Measurements from ENCODE around the gene BCL2L1. TPM values are rescaled to one million over a fixed set of nuclear protein-coding genes. Genes with fewer than 3 reads are reported as not detected.

Gene BCL2L1
- polyA plus RNA-seq, 1 donor from 2014 or later: 125 TPM

- Histone ChIP-seq H3K9me2 (ENCODE audit: insufficient read depth, low read length) (no peaks in the 10 kb centered on the region), H3K9me3 (ENCODE audit: low read length) (no peaks in the 10 kb centered on the region), H3K27me3 (ENCODE audit: insufficient read depth, low read depth, low read length) (no peaks in the 10 kb centered on the region), H3K4me2 (ENCODE audit: low read length) (peak within 1 kb of the TSS; percentile 85), H4K20me1 (ENCODE audit: insufficient read depth) (no peaks in the 10 kb centered on the region), H3K4me3 (ENCODE audit: low read length) (peak within 1 kb of the TSS; percentile 69), H2AFZ (ENCODE audit: low read depth, low read length) (peak within 1 kb of the TSS; percentile 92), H3K79me2 (replicated peaks; ENCODE audit: insufficient read depth, low read length) (peaks cover 37% of the 10 kb centered on the region), H3K27ac (ENCODE audit: low read length) (peak within 1 kb of the TSS; percentile 62), H3K9ac (ENCODE audit: low read length) (peak within 1 kb of the TSS; percentile 64), H3F3A (ENCODE audit: insufficient read depth, low read length, poor library complexity, severe bottlenecking) (no peaks in the 10 kb centered on the region), H3K36me3 (ENCODE audit: insufficient read depth, low read length) (no peaks in the 10 kb centered on the region)
- TF ChIP-seq POLR2AphosphoS5 (IDR thresholded peaks at IDR 0.05) (peak; percentile 93), RAD21 (conservative IDR thresholded peaks at IDR 0.05) (peak; percentile 32), REST (IDR thresholded peaks at IDR 0.05; ENCODE audit: borderline replicate concordance) (peak; percentile 76), TAF1 (IDR thresholded peaks at IDR 0.05; ENCODE audit: low read depth) (peak; percentile 87), EZH2 (IDR thresholded peaks at IDR 0.05; ENCODE audit: borderline replicate concordance, insufficient read depth, low read length, poor library complexity, severe bottlenecking) (no peak), CTCF (IDR thresholded peaks at IDR 0.05; ENCODE audit: poor library complexity, severe bottlenecking) (peak; percentile 57), MXI1 (conservative IDR thresholded peaks at IDR 0.05; ENCODE audit: poor library complexity, severe bottlenecking) (peak; percentile 99), EP300 (conservative IDR thresholded peaks at IDR 0.05; ENCODE audit: poor library complexity, severe bottlenecking) (no peak), SMC3 (conservative IDR thresholded peaks at IDR 0.05; ENCODE audit: poor library complexity) (peak; percentile 45)
These were observed 16.3 kb upstream of the BCL2L1 start, which contains the start of gene TPX2 for GRCh38 chr20:31738729-31739549. Gene TPX2 (plus strand): TSS chr20:31739290. CDS start chr20:31757477, 18,187 bp downstream.

GRCh38 chr20:31731321-31731717 is 8.7 kb upstream of the BCL2L1 start:
- Histone ChIP-seq H3K36me3 (ENCODE audit: insufficient read depth, low read length) (no peaks in the 10 kb centered on the region), H3K4me2 (ENCODE audit: low read length) (no peak overlapping the region), H3K9me2 (ENCODE audit: insufficient read depth, low read length) (no peaks in the 10 kb centered on the region), H3K9me3 (ENCODE audit: low read length) (no peaks in the 10 kb centered on the region), H3K27me3 (ENCODE audit: insufficient read depth, low read depth, low read length) (no peaks in the 10 kb centered on the region), H2AFZ (ENCODE audit: low read depth, low read length) (no peak overlapping the region), H3F3A (ENCODE audit: insufficient read depth, low read length, poor library complexity, severe bottlenecking) (no peaks in the 10 kb centered on the region), H3K79me2 (replicated peaks; ENCODE audit: insufficient read depth, low read length) (no peaks in the 10 kb centered on the region), H4K20me1 (ENCODE audit: insufficient read depth) (no peaks in the 10 kb centered on the region), H3K9ac (ENCODE audit: low read length) (no peak overlapping the region), H3K27ac (ENCODE audit: low read length) (no peak overlapping the region), H3K4me3 (ENCODE audit: low read length) (no peak overlapping the region)
- TF ChIP-seq MXI1 (conservative IDR thresholded peaks at IDR 0.05; ENCODE audit: poor library complexity, severe bottlenecking): no peak
- no peak for TF ChIP-seq POLR2AphosphoS5 (IDR thresholded peaks at IDR 0.05)
- TF ChIP-seq SMC3 (conservative IDR thresholded peaks at IDR 0.05; ENCODE audit: poor library complexity): no peak
- no peak for TF ChIP-seq EP300 (conservative IDR thresholded peaks at IDR 0.05; ENCODE audit: poor library complexity, severe bottlenecking)
- TF ChIP-seq EZH2 (IDR thresholded peaks at IDR 0.05; ENCODE audit: borderline replicate concordance, insufficient read depth, low read length, poor library complexity, severe bottlenecking): no peak
- TF ChIP-seq CTCF (IDR thresholded peaks at IDR 0.05; ENCODE audit: poor library complexity, severe bottlenecking): no peak
- TF ChIP-seq TAF1 (IDR thresholded peaks at IDR 0.05; ENCODE audit: low read depth): no peak
- no peak for TF ChIP-seq RAD21 (conservative IDR thresholded peaks at IDR 0.05)
- no peak for TF ChIP-seq REST (IDR thresholded peaks at IDR 0.05; ENCODE audit: borderline replicate concordance)
